Liver (tissue), 9 donors: ENCODE data around the gene PRSS27. TPM values are rescaled to one million over a fixed set of nuclear protein-coding genes. Genes with fewer than 3 reads are reported as not detected.

Source experiments
- DNase-seq: peaks from one replicate; pipeline ENCODE4 v3.0.0-alpha.2; 2017; ENCODE audit warnings: low spot score
- H3K27ac ChIP-seq, 2 donors: one replicate each; pipeline ENCODE4 v1.7.0; 2013; ENCODE audit warnings: inconsistent platforms in 2 of 2, low read length in 2 of 2, control low read depth in 1 of 2, low read depth in 1 of 2, mild to moderate bottlenecking in 1 of 2
- H3K27me3 ChIP-seq, 4 donors: one replicate each; pipeline versions ENCODE4 v1.6.1 to v1.7.0; 2013; ENCODE audit warnings: low read length in 3 of 4, inconsistent platforms in 1 of 4, mild to moderate bottlenecking in 1 of 4, moderate library complexity in 1 of 4; ENCODE audit not compliant: control insufficient read depth in 4 of 4, insufficient read depth in 4 of 4
- H3K36me3 ChIP-seq, 4 donors: one replicate each; pipeline versions ENCODE4 v1.6.1 to v1.7.0; 2013; ENCODE audit warnings: low read length in 3 of 4, mild to moderate bottlenecking in 3 of 4, low read depth in 1 of 4, moderate library complexity in 1 of 4; ENCODE audit not compliant: control insufficient read depth in 4 of 4, insufficient read depth in 3 of 4
- H3K4me1 ChIP-seq, 4 donors: one replicate each; pipeline versions ENCODE4 v1.6.1 to v1.7.0; 2013; ENCODE audit warnings: low read length in 3 of 4, mild to moderate bottlenecking in 3 of 4, moderate library complexity in 1 of 4; ENCODE audit not compliant: control insufficient read depth in 4 of 4, insufficient read depth in 4 of 4
- H3K4me3 ChIP-seq, 3 donors: one replicate each; pipeline versions ENCODE4 v1.6.1 to v1.7.0; 2013; ENCODE audit warnings: low read length in 3 of 3, control low read depth in 1 of 3, low read depth in 1 of 3, mild to moderate bottlenecking in 1 of 3
- H3K9ac ChIP-seq, 2 donors: one replicate each; pipeline ENCODE4 v1.7.0; 2013; ENCODE audit warnings: low read length in 2 of 2, mild to moderate bottlenecking in 2 of 2, moderate library complexity in 2 of 2, control low read depth in 1 of 2, low read depth in 1 of 2
- H3K9me3 ChIP-seq, 4 donors: one replicate each; pipeline versions ENCODE4 v1.6.1 to v1.7.0; 2013; ENCODE audit warnings: low read length in 3 of 4; ENCODE audit not compliant: control insufficient read depth in 4 of 4
- EGR1 ChIP-seq, 2 donors: IDR thresholded peaks; 2 replicates each; pipeline ENCODE4 v1.6.1; 2016 to 2018; ENCODE audit warnings: antibody characterized with exemption in 2 of 2, low read depth in 2 of 2
- FOXA1 ChIP-seq: IDR thresholded peaks from 2 replicates; pipeline ENCODE4 v1.6.1; 2016; ENCODE audit warnings: antibody characterized with exemption
- FOXA2 ChIP-seq: IDR thresholded peaks from 2 replicates; pipeline ENCODE4 v1.6.1; 2016; ENCODE audit warnings: antibody characterized with exemption
- GABPA ChIP-seq, 2 donors: IDR thresholded peaks in 1 of 2; conservative IDR thresholded peaks in 1 of 2; 2 replicates each; pipeline ENCODE4 v1.6.1; 2016; ENCODE audit warnings: antibody characterized with exemption in 2 of 2, mild to moderate bottlenecking in 1 of 2, moderate library complexity in 1 of 2
- HNF4A ChIP-seq, 2 donors: conservative IDR thresholded peaks; 2 replicates each; pipeline ENCODE4 v1.6.1; 2016; ENCODE audit warnings: antibody characterized with exemption in 2 of 2, mild to moderate bottlenecking in 2 of 2
- HNF4G ChIP-seq: IDR thresholded peaks from 2 replicates; pipeline ENCODE4 v1.6.1; 2016; ENCODE audit warnings: antibody characterized with exemption
- JUND ChIP-seq, 2 donors: IDR thresholded peaks; 2 replicates each; pipeline ENCODE4 v1.6.1; 2016; ENCODE audit warnings: antibody characterized with exemption in 2 of 2
- NR2F2 ChIP-seq: IDR thresholded peaks from 2 replicates; pipeline ENCODE4 v1.6.1; 2016; ENCODE audit warnings: antibody characterized with exemption
- RAD21 ChIP-seq, 2 donors: IDR thresholded peaks; 2 replicates each; pipeline ENCODE4 v1.6.1; 2016; ENCODE audit warnings: antibody characterized with exemption in 2 of 2, mild to moderate bottlenecking in 2 of 2
- REST ChIP-seq: IDR thresholded peaks from 2 replicates; pipeline ENCODE4 v1.6.1; 2016; ENCODE audit warnings: antibody characterized with exemption, mild to moderate bottlenecking
- RXRA ChIP-seq, 2 donors: IDR thresholded peaks; 2 replicates each; pipeline ENCODE4 v1.6.1; 2017 to 2018; ENCODE audit warnings: antibody characterized with exemption in 2 of 2, mild to moderate bottlenecking in 1 of 2
- SP1 ChIP-seq: IDR thresholded peaks from 2 replicates; pipeline ENCODE4 v1.6.1; 2018; ENCODE audit warnings: antibody characterized with exemption, mild to moderate bottlenecking
- TAF1 ChIP-seq: conservative IDR thresholded peaks from 2 replicates; pipeline ENCODE4 v1.6.1; 2016; ENCODE audit warnings: antibody characterized with exemption, mild to moderate bottlenecking
- YY1 ChIP-seq: IDR thresholded peaks from 2 replicates; pipeline ENCODE4 v1.6.1; 2016; ENCODE audit warnings: antibody characterized with exemption, mild to moderate bottlenecking
- WGBS: extraction: QIAGEN DNeasy Blood & Tissue Kit; methylation state at CpG from one replicate; pipeline ENCODE4 v1.1.7; 2013; 5-methylcytosine and 5-hydroxymethylcytosine counted together
- polyA plus RNA-seq, 2 donors: library from polyadenylated mRNA; stranded (reverse) in 1 of 2; unstranded in 1 of 2; fragments of 200-250 nt in 1 of 2; fragments of >200 nt in 1 of 2; fragmentation: Nextera tagmentation in 1 of 2; extraction: Ambion mirVana in 1 of 2; gene quantifications; one replicate each; pipeline versions ENCODE4 v1.2.1 to v1.2.3, GENCODE V29; 2013 to 2015
- total RNA-seq, 2 donors: library from RNA; depleted of rRNA; stranded (reverse); fragments of >200 nt; gene quantifications; one replicate each; pipeline ENCODE4 v1.2.3, GENCODE V29; 2014
- TF ChIP-seq, protein P1 (sequence below): IDR thresholded peaks from 2 replicates; pipeline ENCODE4 v1.6.1; 2016; ENCODE audit warnings: antibody characterized with exemption
- TF ChIP-seq, protein P2 (sequence below): IDR thresholded peaks from 2 replicates; pipeline ENCODE4 v1.6.1; 2016; ENCODE audit warnings: antibody characterized with exemption
- TF ChIP-seq, protein P3 (sequence below): fragments of 150-350 bp; IDR thresholded peaks from 2 replicates; pipeline ENCODE4 v1.5.1; 2017; ENCODE audit warnings: improper control_type of control experiment, low read depth, low read length; ENCODE audit not compliant: missing input control
- TF ChIP-seq, protein P4 (sequence below): IDR thresholded peaks from 2 replicates; pipeline ENCODE4 v1.6.1; 2016; ENCODE audit warnings: antibody characterized with exemption
- donor health status: healthy.
- donor health status: healthy.
- donor health status: healthy.
- donor health status: healthy.
- donor health status: healthy.

Gene PRSS27
- total and polyA plus RNA-seq, 4 donors: 0.05 to 1.5 (median 0.22) TPM; not detected in 1

DNA sequence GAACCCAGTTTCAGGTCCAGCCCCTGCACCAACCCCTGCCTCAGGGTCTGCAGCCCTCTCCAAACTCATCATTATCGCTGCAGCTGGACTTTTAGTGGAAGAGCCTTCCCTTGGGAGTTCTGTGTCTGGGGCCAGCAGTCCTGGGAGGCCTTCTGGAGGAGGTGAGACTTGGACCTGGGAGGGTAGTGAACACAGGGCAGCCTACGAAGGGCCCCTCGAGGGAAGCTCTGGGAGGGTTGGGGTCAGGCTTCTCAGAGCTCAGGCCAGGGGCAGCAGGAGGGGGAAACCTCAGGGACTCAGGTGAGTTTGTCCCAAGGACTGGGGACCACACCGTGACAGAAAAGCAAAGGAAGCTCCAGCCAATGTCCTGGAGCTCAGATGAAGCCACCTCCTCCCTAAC, 21.1 kb upstream of the PRSS27 start:
- WGBS: 94% methylated on average over 4 of the region's 4 CpGs
- no peaks in the 10 kb centered on the region for H3K27me3 ChIP-seq
- TF ChIP-seq NR2F2: no peak
- no peak for TF ChIP-seq REST
- TF ChIP-seq, protein P1, sequence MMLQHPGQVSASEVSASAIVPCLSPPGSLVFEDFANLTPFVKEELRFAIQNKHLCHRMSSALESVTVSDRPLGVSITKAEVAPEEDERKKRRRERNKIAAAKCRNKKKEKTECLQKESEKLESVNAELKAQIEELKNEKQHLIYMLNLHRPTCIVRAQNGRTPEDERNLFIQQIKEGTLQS: no peak
- TF ChIP-seq SP1: no peak
- no peak for TF ChIP-seq RAD21 (IDR thresholded peaks at IDR 0.05)
- TF ChIP-seq FOXA1: no peak
- TF ChIP-seq, protein P2, sequence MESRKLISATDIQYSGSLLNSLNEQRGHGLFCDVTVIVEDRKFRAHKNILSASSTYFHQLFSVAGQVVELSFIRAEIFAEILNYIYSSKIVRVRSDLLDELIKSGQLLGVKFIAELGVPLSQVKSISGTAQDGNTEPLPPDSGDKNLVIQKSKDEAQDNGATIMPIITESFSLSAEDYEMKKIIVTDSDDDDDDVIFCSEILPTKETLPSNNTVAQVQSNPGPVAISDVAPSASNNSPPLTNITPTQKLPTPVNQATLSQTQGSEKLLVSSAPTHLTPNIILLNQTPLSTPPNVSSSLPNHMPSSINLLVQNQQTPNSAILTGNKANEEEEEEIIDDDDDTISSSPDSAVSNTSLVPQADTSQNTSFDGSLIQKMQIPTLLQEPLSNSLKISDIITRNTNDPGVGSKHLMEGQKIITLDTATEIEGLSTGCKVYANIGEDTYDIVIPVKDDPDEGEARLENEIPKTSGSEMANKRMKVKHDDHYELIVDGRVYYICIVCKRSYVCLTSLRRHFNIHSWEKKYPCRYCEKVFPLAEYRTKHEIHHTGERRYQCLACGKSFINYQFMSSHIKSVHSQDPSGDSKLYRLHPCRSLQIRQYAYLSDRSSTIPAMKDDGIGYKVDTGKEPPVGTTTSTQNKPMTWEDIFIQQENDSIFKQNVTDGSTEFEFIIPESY: no peak
- no peak for TF ChIP-seq JUND (IDR thresholded peaks at IDR 0.05)
- no peak for TF ChIP-seq TAF1
- no peak for TF ChIP-seq YY1
- TF ChIP-seq HNF4G: no peak
- TF ChIP-seq, protein P3, sequence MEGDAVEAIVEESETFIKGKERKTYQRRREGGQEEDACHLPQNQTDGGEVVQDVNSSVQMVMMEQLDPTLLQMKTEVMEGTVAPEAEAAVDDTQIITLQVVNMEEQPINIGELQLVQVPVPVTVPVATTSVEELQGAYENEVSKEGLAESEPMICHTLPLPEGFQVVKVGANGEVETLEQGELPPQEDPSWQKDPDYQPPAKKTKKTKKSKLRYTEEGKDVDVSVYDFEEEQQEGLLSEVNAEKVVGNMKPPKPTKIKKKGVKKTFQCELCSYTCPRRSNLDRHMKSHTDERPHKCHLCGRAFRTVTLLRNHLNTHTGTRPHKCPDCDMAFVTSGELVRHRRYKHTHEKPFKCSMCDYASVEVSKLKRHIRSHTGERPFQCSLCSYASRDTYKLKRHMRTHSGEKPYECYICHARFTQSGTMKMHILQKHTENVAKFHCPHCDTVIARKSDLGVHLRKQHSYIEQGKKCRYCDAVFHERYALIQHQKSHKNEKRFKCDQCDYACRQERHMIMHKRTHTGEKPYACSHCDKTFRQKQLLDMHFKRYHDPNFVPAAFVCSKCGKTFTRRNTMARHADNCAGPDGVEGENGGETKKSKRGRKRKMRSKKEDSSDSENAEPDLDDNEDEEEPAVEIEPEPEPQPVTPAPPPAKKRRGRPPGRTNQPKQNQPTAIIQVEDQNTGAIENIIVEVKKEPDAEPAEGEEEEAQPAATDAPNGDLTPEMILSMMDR: no peak
- TF ChIP-seq GABPA (IDR thresholded peaks at IDR 0.05 in 1 of 2, conservative IDR thresholded peaks at IDR 0.05 in 1 of 2): no peak
- no peak for TF ChIP-seq RXRA (IDR thresholded peaks at IDR 0.05)
- TF ChIP-seq FOXA2: no peak
- H3K4me3 ChIP-seq: no peak overlapping the region
- no peaks in the 10 kb centered on the region for H3K36me3 ChIP-seq
- H3K9me3 ChIP-seq: no peaks in the 10 kb centered on the region
- no peak overlapping the region for H3K27ac ChIP-seq
- no peak overlapping the region for H3K9ac ChIP-seq
- DNase-seq: no peak
- no peaks in the 10 kb centered on the region for H3K4me1 ChIP-seq

DNA sequence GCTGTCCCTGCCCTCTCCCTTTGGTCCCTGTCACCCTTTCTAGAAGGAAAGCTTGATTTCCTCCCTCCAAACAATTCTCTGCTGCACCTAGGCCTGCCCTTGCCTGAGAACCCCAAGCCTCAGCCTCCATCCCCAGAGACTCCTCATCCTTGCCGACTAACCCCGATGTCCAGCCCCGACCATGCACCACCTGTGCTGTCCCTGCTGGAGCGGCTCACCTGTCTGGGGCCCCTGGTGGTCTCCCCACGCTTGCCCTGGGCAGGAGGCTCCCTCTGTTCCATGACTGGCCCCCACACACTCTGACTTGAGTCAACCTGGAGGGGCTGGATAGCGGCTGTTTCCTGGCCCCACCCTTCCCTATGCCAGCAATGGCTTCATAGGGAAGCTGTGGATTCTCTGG, 20.5 kb upstream of the PRSS27 start:
- no peaks in the 10 kb centered on the region for H3K27me3 ChIP-seq
- TF ChIP-seq EGR1 (IDR thresholded peaks at IDR 0.05; ENCODE audit: low read depth in 2 of 2) (no peak), RAD21 (IDR thresholded peaks at IDR 0.05) (no peak), GABPA (IDR thresholded peaks at IDR 0.05 in 1 of 2, conservative IDR thresholded peaks at IDR 0.05 in 1 of 2) (no peak), REST (no peak), HNF4G (no peak), TAF1 (no peak), HNF4A (conservative IDR thresholded peaks at IDR 0.05) (no peak), JUND (IDR thresholded peaks at IDR 0.05) (no peak)
- TF ChIP-seq, protein P3: no peak
- TF ChIP-seq, protein P4, sequence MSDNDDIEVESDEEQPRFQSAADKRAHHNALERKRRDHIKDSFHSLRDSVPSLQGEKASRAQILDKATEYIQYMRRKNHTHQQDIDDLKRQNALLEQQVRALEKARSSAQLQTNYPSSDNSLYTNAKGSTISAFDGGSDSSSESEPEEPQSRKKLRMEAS: no peak
- 93% methylated on average over 6 of the region's 6 CpGs for WGBS
- no peaks in the 10 kb centered on the region for H3K4me1 ChIP-seq
- no peaks in the 10 kb centered on the region for H3K9me3 ChIP-seq
- H3K36me3 ChIP-seq: no peaks in the 10 kb centered on the region
- H3K9ac ChIP-seq: no peak overlapping the region
- no peak for DNase-seq
- H3K27ac ChIP-seq: no peak overlapping the region
- H3K4me3 ChIP-seq: no peak overlapping the region
